IPS-20b (cell line): Measurements from ENCODE around the gene TUBGCP6.
A peak's percentile ranks its signal among the peaks of the same experiment; 100 is the strongest.
"Not testable (repeated sequence)": the region's sequence is repeated elsewhere in the genome, so short reads cannot be mapped to it uniquely, and the experiment has no call there.

Experiments
- H3K27ac ChIP-seq: one replicate; pipeline ENCODE4 v1.5.1; 2013; ENCODE audit warnings: low read length
- H3K27me3 ChIP-seq: 2 replicates; pipeline ENCODE4 v1.6.1; 2013; ENCODE audit warnings: mild to moderate bottlenecking, low read length, inconsistent platforms; ENCODE audit not compliant: insufficient read depth
- H3K36me3 ChIP-seq: 2 replicates; pipeline ENCODE4 v1.6.1; 2013; ENCODE audit warnings: low read depth, mild to moderate bottlenecking, inconsistent platforms, low read length, moderate library complexity; ENCODE audit not compliant: insufficient read depth
- H3K4me1 ChIP-seq: 2 replicates; pipeline ENCODE4 v1.6.1; 2013; ENCODE audit warnings: mild to moderate bottlenecking, control low read depth, inconsistent platforms, low read length, moderate library complexity; ENCODE audit not compliant: insufficient read depth
- H3K4me3 ChIP-seq: 2 replicates; pipeline ENCODE4 v1.5.1; 2013; ENCODE audit warnings: mild to moderate bottlenecking, low read length, inconsistent platforms
- H3K9ac ChIP-seq: 2 replicates; pipeline ENCODE4 v1.6.1; 2013; ENCODE audit warnings: low read depth, mild to moderate bottlenecking, inconsistent platforms, low read length, moderate library complexity
- H3K9me3 ChIP-seq: 2 replicates; pipeline ENCODE4 v1.6.1; 2013; ENCODE audit warnings: mild to moderate bottlenecking, low read depth, low read length, inconsistent platforms; ENCODE audit not compliant: insufficient read depth

TUBGCP6 gene

GRCh38 chr22:50276143-50276542, 31.3 kb upstream of the TUBGCP6 start:
- Histone ChIP-seq H3K36me3 (peaks cover 52% of the 10 kb centered on the region), H3K4me1 (no peaks in the 10 kb centered on the region; the same call in 1 of the 2 replicates), H3K27ac (no peak overlapping the region), H3K9ac (no peak overlapping the region), H3K4me3 (no peak overlapping the region), H3K27me3 (peaks cover 15% of the 10 kb centered on the region), H3K9me3 (peaks cover 9% of the 10 kb centered on the region)

- Histone ChIP-seq H3K36me3 (peaks cover 47% of the 10 kb centered on the region), H3K9me3 (peaks cover 9% of the 10 kb centered on the region), H3K4me3 (no peak overlapping the region), H3K4me1 (no peaks in the 10 kb centered on the region; the same call in 1 of the 2 replicates), H3K27ac (no peak overlapping the region), H3K27me3 (peaks cover 23% of the 10 kb centered on the region), H3K9ac (no peak overlapping the region)
Measured at GRCh38 chr22:50275181-50276055, 30.6 kb upstream of the TUBGCP6 start.

GRCh38 chr22:50274771-50275170, 29.9 kb upstream of the TUBGCP6 start:
- Histone ChIP-seq H3K4me1 (no peaks in the 10 kb centered on the region; the same call in 1 of the 2 replicates), H3K9ac (no peak overlapping the region), H3K36me3 (peaks cover 42% of the 10 kb centered on the region), H3K9me3 (peaks cover 9% of the 10 kb centered on the region), H3K27ac (no peak overlapping the region), H3K27me3 (peaks cover 28% of the 10 kb centered on the region), H3K4me3 (no peak overlapping the region)

- Histone ChIP-seq H3K9me3 (peaks cover 9% of the 10 kb centered on the region), H3K4me3 (no peak overlapping the region), H3K36me3 (peaks cover 38% of the 10 kb centered on the region), H3K27ac (no peak overlapping the region), H3K4me1 (no peaks in the 10 kb centered on the region; the same call in 1 of the 2 replicates), H3K9ac (no peak overlapping the region), H3K27me3 (peaks cover 33% of the 10 kb centered on the region)
Measured at GRCh38 chr22:50274311-50274710, 29.5 kb upstream of the TUBGCP6 start.

GRCh38 chr22:50273781-50274180, 29.0 kb upstream of the TUBGCP6 start:
- not testable (repeated sequence) for H3K27ac ChIP-seq, H3K4me1 ChIP-seq, H3K4me3 ChIP-seq, H3K9ac ChIP-seq, H3K9me3 ChIP-seq
- H3K36me3 ChIP-seq: peaks cover 35% of the 10 kb centered on the region
- peaks cover 38% of the 10 kb centered on the region for H3K27me3 ChIP-seq

- H3K36me3 ChIP-seq: peaks cover 30% of the 10 kb centered on the region
- not testable (repeated sequence) for H3K9ac ChIP-seq, H3K4me1 ChIP-seq, H3K9me3 ChIP-seq, H3K4me3 ChIP-seq, H3K27ac ChIP-seq
- H3K27me3 ChIP-seq: peaks cover 42% of the 10 kb centered on the region
Measured at GRCh38 chr22:50273352-50273751, 28.5 kb upstream of the TUBGCP6 start.

GRCh38 chr22:50272044-50272802, 27.4 kb upstream of the TUBGCP6 start:
- Histone ChIP-seq H3K9ac (no peak overlapping the region), H3K27me3 (peaks cover 49% of the 10 kb centered on the region), H3K27ac (no peak overlapping the region), H3K9me3 (peaks cover 9% of the 10 kb centered on the region), H3K36me3 (peaks cover 19% of the 10 kb centered on the region), H3K4me1 (no peaks in the 10 kb centered on the region; the same call in 1 of the 2 replicates), H3K4me3 (no peak overlapping the region)

GRCh38 chr22:50271519-50271970, 26.7 kb upstream of the TUBGCP6 start:
- H3K9me3 ChIP-seq: peaks cover 8% of the 10 kb centered on the region
- H3K36me3 ChIP-seq: peaks cover 15% of the 10 kb centered on the region
- H3K27ac ChIP-seq: no peak overlapping the region
- H3K27me3 ChIP-seq: peaks cover 54% of the 10 kb centered on the region
- peak overlapping the region; percentile 43; the same call in 1 of the 2 replicates for H3K4me3 ChIP-seq
- no peaks in the 10 kb centered on the region; the same call in 1 of the 2 replicates for H3K4me1 ChIP-seq
- H3K9ac ChIP-seq: no peak overlapping the region

- H3K36me3 ChIP-seq: peaks cover 9% of the 10 kb centered on the region; the same call in 1 of the 2 replicates
- no peaks in the 10 kb centered on the region; the same call in 1 of the 2 replicates for H3K4me1 ChIP-seq
- no peak overlapping the region for H3K27ac ChIP-seq
- no peak overlapping the region for H3K9ac ChIP-seq
- H3K9me3 ChIP-seq: peaks cover under 1% of the 10 kb centered on the region; the same call in 1 of the 2 replicates
- H3K27me3 ChIP-seq: peaks cover 58% of the 10 kb centered on the region
- H3K4me3 ChIP-seq: peak overlapping the region; percentile 43; the same call in 1 of the 2 replicates
Measured at GRCh38 chr22:50270666-50271394, 26.0 kb upstream of the TUBGCP6 start.

GRCh38 chr22:50269970-50270665, 25.3 kb upstream of the TUBGCP6 start, which contains the start of gene MAPK11:
Gene MAPK11, minus strand, starts transcription at chr22:50270380. Its CDS starts 88 bp downstream, at chr22:50270292.
- Histone ChIP-seq H3K27me3 (peaks cover 58% of the 10 kb centered on the region), H3K9me3 (no peaks in the 10 kb centered on the region), H3K4me1 (no peaks in the 10 kb centered on the region; the same call in 1 of the 2 replicates), H3K9ac (no peak within 1 kb of the TSS), H3K4me3 (peak within 1 kb of the TSS; percentile 43; the same call in 1 of the 2 replicates), H3K27ac (no peak within 1 kb of the TSS), H3K36me3 (peaks cover 2% of the 10 kb centered on the region; the same call in 1 of the 2 replicates)
